ENCODE results near the gene COG2. TPM values are rescaled to one million over a fixed set of nuclear protein-coding genes. Genes with fewer than 3 reads are reported as not detected.
A peak's percentile ranks its signal among the peaks of the same experiment; 100 is the strongest.

Gene COG2
- total and polyA plus RNA-seq, 2 of the 13 experiments (the other 11 are each of a cell fraction or from before 2014, with no cell fraction given), result 16.8 to 36.3 TPM

- TF ChIP-seq, protein P1, sequence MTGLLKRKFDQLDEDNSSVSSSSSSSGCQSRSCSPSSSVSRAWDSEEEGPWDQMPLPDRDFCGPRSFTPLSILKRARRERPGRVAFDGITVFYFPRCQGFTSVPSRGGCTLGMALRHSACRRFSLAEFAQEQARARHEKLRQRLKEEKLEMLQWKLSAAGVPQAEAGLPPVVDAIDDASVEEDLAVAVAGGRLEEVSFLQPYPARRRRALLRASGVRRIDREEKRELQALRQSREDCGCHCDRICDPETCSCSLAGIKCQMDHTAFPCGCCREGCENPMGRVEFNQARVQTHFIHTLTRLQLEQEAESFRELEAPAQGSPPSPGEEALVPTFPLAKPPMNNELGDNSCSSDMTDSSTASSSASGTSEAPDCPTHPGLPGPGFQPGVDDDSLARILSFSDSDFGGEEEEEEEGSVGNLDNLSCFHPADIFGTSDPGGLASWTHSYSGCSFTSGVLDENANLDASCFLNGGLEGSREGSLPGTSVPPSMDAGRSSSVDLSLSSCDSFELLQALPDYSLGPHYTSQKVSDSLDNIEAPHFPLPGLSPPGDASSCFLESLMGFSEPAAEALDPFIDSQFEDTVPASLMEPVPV (CRISPR knock-in tag; IDR thresholded peaks at IDR 0.05), result peak; percentile 74
- TF ChIP-seq, protein P2, sequence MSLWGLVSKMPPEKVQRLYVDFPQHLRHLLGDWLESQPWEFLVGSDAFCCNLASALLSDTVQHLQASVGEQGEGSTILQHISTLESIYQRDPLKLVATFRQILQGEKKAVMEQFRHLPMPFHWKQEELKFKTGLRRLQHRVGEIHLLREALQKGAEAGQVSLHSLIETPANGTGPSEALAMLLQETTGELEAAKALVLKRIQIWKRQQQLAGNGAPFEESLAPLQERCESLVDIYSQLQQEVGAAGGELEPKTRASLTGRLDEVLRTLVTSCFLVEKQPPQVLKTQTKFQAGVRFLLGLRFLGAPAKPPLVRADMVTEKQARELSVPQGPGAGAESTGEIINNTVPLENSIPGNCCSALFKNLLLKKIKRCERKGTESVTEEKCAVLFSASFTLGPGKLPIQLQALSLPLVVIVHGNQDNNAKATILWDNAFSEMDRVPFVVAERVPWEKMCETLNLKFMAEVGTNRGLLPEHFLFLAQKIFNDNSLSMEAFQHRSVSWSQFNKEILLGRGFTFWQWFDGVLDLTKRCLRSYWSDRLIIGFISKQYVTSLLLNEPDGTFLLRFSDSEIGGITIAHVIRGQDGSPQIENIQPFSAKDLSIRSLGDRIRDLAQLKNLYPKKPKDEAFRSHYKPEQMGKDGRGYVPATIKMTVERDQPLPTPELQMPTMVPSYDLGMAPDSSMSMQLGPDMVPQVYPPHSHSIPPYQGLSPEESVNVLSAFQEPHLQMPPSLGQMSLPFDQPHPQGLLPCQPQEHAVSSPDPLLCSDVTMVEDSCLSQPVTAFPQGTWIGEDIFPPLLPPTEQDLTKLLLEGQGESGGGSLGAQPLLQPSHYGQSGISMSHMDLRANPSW (CRISPR knock-in tag; IDR thresholded peaks at IDR 0.05; ENCODE audit: borderline replicate concordance), result no peak
- TF ChIP-seq EHMT2 (IDR thresholded peaks at IDR 0.05; ENCODE audit: borderline replicate concordance, low read depth, low read length), result peak; percentile 65
- no peak for TF ChIP-seq TCF12 (IDR thresholded peaks at IDR 0.05)
- TF ChIP-seq TCF12 (CRISPR knock-in tag; IDR thresholded peaks at IDR 0.05), result peak; percentile 84; the same call in 1 of the 2 replicates
- peak; percentile 64 for TF ChIP-seq GMEB1 (CRISPR knock-in tag; IDR thresholded peaks at IDR 0.05; ENCODE audit: borderline replicate concordance)
- no peak for TF ChIP-seq DDIT3 (CRISPR knock-in tag; IDR thresholded peaks at IDR 0.05)
- peak; percentile 16; the same call in 1 of the 2 replicates for TF ChIP-seq ZNF557 (CRISPR knock-in tag; IDR thresholded peaks at IDR 0.05)
- no peak for TF ChIP-seq SATB2 (CRISPR knock-in tag; IDR thresholded peaks at IDR 0.05)
- peak; percentile 95 for TF ChIP-seq ZNF543 (CRISPR knock-in tag; IDR thresholded peaks at IDR 0.05)
- TF ChIP-seq ZC3H4 (CRISPR knock-in tag; IDR thresholded peaks at IDR 0.05; ENCODE audit: borderline replicate concordance), result no peak
- TF ChIP-seq REXO4 (CRISPR knock-in tag; IDR thresholded peaks at IDR 0.05; ENCODE audit: borderline replicate concordance), result no peak; the same call in 1 of the 2 replicates
- peak; percentile 84; the same call in 1 of the 2 replicates for TF ChIP-seq KAT7 (CRISPR knock-in tag; IDR thresholded peaks at IDR 0.05; ENCODE audit: borderline replicate concordance)
- peak; percentile 78 for TF ChIP-seq THAP11 (CRISPR knock-in tag; IDR thresholded peaks at IDR 0.05)
- peak; percentile 98 for TF ChIP-seq ELF3 (CRISPR knock-in tag; IDR thresholded peaks at IDR 0.05)
- peak; percentile 83 for TF ChIP-seq ZNF883 (CRISPR knock-in tag; IDR thresholded peaks at IDR 0.05; ENCODE audit: not compliant biosample characterization)
- TF ChIP-seq, protein P3, sequence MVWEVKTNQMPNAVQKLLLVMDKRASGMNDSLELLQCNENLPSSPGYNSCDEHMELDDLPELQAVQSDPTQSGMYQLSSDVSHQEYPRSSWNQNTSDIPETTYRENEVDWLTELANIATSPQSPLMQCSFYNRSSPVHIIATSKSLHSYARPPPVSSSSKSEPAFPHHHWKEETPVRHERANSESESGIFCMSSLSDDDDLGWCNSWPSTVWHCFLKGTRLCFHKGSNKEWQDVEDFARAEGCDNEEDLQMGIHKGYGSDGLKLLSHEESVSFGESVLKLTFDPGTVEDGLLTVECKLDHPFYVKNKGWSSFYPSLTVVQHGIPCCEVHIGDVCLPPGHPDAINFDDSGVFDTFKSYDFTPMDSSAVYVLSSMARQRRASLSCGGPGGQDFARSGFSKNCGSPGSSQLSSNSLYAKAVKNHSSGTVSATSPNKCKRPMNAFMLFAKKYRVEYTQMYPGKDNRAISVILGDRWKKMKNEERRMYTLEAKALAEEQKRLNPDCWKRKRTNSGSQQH (CRISPR knock-in tag; IDR thresholded peaks at IDR 0.05; ENCODE audit: low read depth), result peak; percentile 91; the same call in 1 of the 2 replicates
- TF ChIP-seq SIN3B (IDR thresholded peaks at IDR 0.05; ENCODE audit: low read length), result peak; percentile 33; the same call in 1 of the 2 replicates
- no peak for TF ChIP-seq CREBL2 (CRISPR knock-in tag; IDR thresholded peaks at IDR 0.05; ENCODE audit: borderline replicate concordance)
Measured at GRCh38 chr1:230708631-230709580, 66.6 kb downstream of the COG2 start (continued).
